ENCODE data around the gene CTSE.

The CTSE gene

DNA sequence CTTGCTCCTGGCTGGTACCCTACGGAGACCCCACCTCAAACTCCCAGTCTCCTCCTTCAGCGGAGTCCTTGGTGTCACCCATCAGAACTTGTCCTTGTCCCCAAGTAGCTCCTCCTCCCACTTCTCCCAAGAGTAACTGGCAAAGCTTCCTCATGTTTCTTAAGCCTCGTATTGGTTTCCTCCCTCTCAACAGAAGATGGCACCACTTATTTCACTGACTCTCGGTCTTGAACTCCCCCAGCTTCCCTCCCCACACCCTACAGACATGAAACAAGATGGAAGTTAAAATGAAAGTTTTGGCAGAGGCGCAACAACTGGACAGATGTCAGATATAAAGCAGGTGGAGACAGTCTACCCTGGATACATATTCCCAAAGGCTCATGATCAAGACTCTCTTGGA lies 33.9 kb downstream of the CTSE start:
- in situ Hi-C loops (cut with HindIII; ENCODE audit: low sequenced_read_pairs), result no loop called here
- no peak for TF ChIP-seq CTCF (IDR thresholded peaks at IDR 0.05; ENCODE audit: low read depth, low read length)
- no peak for DNase-seq (ENCODE audit: low read depth, low spot score)
- no peak overlapping the region for H3K4me3 ChIP-seq (ENCODE audit: low read depth, low read length)

DNA sequence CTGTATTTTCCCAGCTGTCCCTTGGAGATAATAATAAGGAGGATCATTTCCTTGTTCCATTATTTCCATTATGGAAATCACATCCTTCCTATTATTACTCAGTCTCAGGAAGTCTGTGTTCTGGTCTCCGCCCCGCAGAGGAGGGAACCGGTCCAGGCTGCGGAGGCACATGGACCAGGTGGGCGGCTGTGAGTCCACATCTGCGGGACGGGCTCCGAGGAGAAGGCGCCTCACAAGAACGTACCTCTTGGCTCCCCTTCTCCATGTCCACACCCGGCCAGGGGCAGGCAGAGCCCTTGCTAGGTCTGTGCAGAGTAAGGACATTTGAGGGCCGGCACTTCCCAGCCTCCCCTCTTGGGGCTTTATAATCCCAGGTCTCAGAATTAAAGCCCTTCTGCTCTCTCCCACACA lies 35.1 kb downstream of the CTSE start:
- in situ Hi-C loops (cut with HindIII; ENCODE audit: low sequenced_read_pairs), result no loop called here
- no peak overlapping the region for H3K4me3 ChIP-seq (ENCODE audit: low read depth, low read length)
- TF ChIP-seq CTCF (IDR thresholded peaks at IDR 0.05; ENCODE audit: low read depth, low read length), result no peak
- DNase-seq (ENCODE audit: low read depth, low spot score), result no peak

DNA sequence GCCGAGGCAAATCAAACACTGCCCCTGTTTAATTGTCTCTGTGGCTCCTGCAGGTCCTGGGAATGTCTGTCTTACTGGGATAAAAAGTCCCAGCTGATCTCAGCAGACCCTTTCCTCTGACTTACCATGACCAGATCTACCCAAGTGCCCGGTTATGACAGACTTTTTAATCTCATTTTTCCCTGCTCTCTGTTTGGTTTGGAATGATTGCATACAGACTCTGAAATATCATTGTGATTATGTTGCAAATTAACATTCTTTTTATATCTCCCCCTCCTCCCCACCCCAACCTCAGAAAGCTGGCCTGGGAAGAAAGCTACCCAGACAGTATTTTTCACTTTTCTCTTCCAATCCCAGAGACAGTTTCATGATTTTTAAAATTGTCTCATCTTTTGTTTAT lies 36.8 kb downstream of the CTSE start:
- no peak overlapping the region for H3K4me3 ChIP-seq (ENCODE audit: low read depth, low read length)
- DNase-seq (ENCODE audit: low read depth, low spot score), result no peak
- no peak for TF ChIP-seq CTCF (IDR thresholded peaks at IDR 0.05; ENCODE audit: low read depth, low read length)
- in situ Hi-C loops (cut with HindIII; ENCODE audit: low sequenced_read_pairs), result no loop called here

- no peak overlapping the region for H3K4me3 ChIP-seq (ENCODE audit: low read depth, low read length)
- TF ChIP-seq CTCF (IDR thresholded peaks at IDR 0.05; ENCODE audit: low read depth, low read length), result no peak
- in situ Hi-C loops (cut with HindIII; ENCODE audit: low sequenced_read_pairs), result no loop called here
- no peak for DNase-seq (ENCODE audit: low read depth, low spot score)
These were observed 37.4 kb downstream of the CTSE start for GRCh38 chr1:205986292-205986691.

DNA sequence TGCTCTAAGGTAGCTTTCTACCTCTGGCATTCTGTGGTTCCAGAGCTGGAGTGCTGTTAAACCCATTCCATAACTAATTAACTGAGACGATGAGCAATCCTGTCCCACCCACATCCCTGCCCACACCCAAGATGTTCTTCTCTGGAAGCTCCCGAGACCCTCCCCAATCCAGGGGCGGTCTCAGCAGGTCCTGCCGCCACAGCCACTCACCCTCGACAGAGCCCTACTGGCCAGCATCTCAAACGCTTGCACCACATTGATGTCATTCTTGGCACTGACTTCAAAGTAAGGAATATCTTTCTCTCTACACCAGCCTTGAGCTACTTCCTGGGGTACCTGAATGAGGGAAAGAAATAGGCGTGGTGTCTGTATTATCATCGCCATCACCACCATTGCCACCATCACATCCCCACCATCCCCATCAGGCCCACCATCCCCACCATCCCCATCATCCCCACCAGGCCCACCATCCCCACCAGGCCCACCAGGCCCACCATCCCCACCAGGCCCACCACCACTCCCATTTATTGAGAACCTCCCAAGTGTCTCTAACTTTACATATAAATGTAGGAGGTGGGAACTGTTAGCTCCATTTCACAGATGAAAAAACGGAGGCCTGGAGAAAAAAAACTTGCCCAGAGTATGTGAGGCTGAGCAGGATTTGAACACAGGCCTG lies 38.2 kb downstream of the CTSE start:
- DNase-seq (ENCODE audit: low read depth, low spot score), result no peak
- TF ChIP-seq CTCF (IDR thresholded peaks at IDR 0.05; ENCODE audit: low read depth, low read length), result no peak
- no peak overlapping the region for H3K4me3 ChIP-seq (ENCODE audit: low read depth, low read length)
- in situ Hi-C loops (cut with HindIII; ENCODE audit: low sequenced_read_pairs), result no loop called here

- no peak overlapping the region for H3K4me3 ChIP-seq (ENCODE audit: low read depth, low read length)
- TF ChIP-seq CTCF (IDR thresholded peaks at IDR 0.05; ENCODE audit: low read depth, low read length), result peak; percentile 95
- in situ Hi-C loops (cut with HindIII; ENCODE audit: low sequenced_read_pairs), result no loop called here
- DNase-seq (ENCODE audit: low read depth, low spot score), result peak; percentile 55
These were observed 39.6 kb downstream of the CTSE start for GRCh38 chr1:205983925-205984725.

Data from astrocyte of the spinal cord (primary cell).